ENCODE results near the gene CLIC1.

Gene CLIC1

GRCh38 chr6:31768363-31769257 is 32.3 kb upstream of the CLIC1 start:
- no peak for DNase-seq

- no peak for DNase-seq
Measured at GRCh38 chr6:31767096-31767645, 30.8 kb upstream of the CLIC1 start.

GRCh38 chr6:31765910-31766794 is 29.8 kb upstream of the CLIC1 start:
- no peak for DNase-seq

DNA sequence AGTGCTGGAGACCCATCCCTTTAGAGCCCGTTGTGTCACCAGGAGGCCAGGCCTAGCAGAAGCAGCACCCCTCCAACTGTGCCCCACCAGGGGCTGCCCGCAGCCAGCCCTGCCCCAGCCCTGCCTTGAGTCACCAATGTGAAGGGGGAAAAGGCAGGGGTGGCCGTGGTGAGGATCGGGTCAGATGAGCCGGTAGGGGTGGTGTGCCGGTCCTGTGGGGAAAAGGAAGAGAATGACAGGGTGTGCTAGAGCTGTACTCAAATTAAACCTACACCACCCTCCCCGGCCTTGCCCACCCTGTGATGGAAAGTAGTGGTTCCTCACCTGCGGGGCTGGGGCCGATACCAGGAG is 29.2 kb upstream of the CLIC1 start:
- no peak for DNase-seq

- no peak for DNase-seq
Measured at GRCh38 chr6:31764198-31764597, 27.9 kb upstream of the CLIC1 start.

DNA sequence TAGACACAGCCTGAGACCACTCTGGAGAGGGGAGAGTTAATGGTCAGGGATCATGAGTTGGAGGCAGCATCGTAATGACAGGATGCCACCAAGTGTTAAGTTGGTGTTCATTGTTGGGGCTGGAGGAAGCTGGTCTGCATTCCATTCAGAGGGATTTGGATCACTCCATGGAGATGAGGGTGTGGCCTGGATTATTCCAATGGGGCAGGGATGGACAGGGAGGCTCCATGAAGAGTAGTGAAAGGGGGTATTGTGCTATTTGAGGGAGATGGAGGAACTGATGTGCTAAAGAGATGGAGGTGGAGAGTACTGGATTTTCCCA is 27.2 kb upstream of the CLIC1 start:
- DNase-seq = no peak

GRCh38 chr6:31762878-31763618 is 26.7 kb upstream of the CLIC1 start:
- DNase-seq = no peak

DNA sequence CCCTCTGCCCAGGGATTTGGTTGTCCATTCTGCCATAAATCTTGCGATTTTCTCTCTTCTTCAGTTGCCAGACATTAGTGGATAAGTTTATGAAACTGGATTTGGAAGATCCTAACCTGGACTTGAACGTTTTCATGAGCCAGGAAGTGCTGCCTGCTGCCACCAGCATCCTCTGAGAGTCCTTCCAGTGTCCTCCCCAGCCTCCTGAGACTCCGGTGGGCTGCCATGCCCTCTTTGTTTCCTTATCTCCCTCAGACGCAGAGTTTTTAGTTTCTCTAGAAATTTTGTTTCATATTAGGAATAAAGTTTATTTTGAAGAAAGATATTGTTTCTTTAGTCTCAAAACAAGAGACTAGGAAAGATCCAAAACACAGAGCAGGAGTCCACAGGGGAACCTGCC is 26.0 kb upstream of the CLIC1 start, which contains the start of gene SAPCD1:
SAPCD1 (plus strand) TSS at position 301 of the 400 bp plus-strand sequence. CDS start 399 bp downstream, outside the sequence.
- no peak for DNase-seq

DNA sequence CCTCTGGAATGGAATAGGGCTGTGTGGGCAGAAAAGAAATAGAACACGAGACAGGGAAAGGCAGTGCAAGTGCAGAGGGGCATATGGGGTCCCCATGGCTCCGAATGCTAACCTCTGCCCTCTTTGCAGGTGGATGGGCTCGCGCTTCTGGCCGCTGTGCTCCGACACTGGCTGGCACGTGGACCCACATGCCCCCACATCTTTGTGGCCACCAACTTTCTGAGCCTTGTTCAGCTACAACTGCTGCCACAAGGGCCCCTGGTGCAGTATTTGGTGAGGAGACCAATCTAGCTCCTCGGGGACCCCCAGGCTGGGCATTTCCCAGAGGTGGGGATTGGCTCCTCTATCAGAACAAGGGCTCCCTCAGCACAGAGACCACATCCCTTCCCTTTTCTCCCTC is 25.0 kb upstream of the CLIC1 start:
- no peak for DNase-seq

DNA sequence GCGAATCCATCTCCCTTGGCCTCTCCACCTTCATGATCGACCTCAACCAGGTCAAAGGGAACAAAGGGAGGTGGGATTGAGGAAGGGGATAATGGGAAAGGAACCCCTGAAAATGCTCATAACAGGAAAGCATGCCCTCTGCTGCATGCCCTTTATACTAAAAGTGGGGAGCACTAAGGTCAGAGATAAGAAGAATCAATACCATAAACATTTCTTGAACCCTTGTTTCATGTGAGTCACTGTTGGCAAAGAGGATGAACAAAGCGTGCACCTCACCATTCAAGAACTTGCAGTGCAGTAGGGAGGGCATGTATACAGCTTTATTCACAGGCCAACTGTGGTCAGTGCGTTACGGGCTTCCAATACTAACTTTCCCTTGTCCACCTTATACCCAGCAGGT is 24.5 kb upstream of the CLIC1 start:
- no peak for DNase-seq

- DNase-seq = no peak
Measured at GRCh38 chr6:31758281-31758680, 22.0 kb upstream of the CLIC1 start.

DNA sequence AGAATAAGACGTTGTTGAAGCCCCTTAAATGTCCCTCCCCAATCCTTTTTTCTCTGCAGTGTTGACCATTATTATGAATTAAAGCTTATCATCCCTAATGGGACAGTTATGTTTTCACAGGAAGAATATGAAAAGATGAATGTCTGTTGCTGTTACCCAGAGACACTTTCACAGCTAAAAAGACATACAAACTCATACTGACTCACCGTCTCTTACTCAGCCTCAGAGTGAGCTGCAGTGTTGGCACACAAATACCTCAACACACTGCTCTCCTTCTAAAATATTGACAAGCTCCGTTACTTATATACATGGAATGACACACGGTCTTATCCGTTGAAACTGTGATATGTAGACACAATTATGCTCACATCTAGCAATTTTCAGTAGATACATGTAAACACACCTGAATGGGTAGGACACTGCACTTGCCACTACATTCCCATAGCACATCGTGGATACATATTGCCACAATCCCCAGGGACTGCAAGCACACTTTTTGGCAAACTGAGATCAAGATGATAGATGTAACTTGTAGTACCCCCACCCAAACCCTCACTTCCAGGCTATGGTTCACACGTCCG is 16.5 kb upstream of the CLIC1 start:
- DNase-seq = no peak

- no peak for DNase-seq
Measured at GRCh38 chr6:31750411-31751022, 14.2 kb upstream of the CLIC1 start.

DNA sequence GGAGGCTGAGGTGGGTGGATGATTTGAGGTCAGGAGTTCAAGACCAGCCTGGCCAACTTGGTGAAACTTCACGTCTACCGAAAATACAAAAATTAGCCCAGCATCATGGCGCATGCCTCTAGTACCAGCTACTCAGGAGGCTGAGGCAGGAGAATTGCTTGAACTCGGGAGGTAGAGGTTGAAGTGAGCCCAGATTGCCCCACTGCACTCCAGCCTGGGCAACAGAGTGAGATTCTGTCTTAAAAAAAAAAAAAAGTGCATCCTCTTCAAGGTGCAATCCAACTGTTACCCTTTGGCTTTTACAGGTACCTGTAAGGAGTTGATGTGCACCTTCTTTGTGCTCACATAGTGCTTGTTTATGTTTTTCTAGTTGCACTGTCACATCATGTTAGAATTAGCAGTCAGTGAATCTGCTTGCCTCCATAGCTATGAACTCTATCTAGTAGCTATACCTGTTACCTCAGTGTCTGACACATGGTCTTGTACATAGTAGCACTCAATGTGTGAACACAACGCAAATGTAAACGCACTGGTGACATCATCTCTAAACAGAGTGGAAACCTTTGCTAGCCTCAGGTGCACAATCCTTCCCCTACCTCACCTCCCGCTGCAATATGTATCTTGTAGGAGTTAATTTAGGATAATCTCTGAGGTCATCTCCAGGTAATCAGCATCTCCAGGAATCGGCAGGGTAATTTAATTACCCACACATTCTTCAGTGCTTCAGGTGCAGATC is 13.1 kb upstream of the CLIC1 start:
- DNase-seq = no peak

GRCh38 chr6:31744422-31744821 is 8.1 kb upstream of the CLIC1 start:
- DNase-seq = no peak

GRCh38 chr6:31742894-31743293 is 6.6 kb upstream of the CLIC1 start:
- no peak for DNase-seq

GRCh38 chr6:31741815-31742214 is 5.5 kb upstream of the CLIC1 start:
- DNase-seq = no peak

DNA sequence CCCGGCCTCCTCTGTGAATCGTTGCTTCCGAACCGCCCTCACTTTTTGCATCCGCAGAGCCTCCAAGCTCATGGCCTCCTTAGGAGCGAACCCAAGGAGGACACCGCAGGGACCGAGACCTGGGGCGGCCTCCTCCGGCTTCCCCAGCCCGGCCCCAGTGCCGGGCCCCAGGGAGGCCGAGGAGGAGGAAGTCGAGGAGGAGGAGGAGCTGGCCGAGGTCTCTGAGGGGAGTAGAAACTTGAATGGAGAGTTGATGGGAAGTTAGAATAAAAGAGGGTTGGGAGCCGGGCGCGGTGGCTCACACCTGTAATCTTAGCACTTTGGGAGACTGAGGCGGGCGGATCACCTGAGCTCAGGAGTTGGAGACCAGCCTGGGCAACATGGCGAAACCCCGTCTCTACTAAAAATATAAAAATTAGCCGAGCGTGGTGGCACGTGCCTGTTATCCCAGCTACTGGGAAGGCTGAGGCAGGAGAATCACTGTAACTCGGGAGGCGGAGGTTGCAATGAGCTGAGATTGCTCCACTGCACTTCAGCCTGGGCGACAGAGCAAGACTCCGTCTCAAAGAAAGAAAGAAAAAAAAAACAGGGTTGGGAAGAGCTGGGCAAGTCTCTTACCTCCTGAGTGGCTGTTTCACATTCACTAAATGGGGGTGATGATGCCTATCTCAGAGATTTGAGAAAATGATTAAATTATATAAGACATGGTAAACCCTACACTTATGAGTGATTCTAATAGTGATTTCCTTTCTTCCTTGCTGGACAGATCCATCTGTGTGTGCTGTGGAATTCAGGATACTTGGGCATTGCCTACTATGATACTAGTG is 4.3 kb upstream of the CLIC1 start:
- no peak for DNase-seq

DNA sequence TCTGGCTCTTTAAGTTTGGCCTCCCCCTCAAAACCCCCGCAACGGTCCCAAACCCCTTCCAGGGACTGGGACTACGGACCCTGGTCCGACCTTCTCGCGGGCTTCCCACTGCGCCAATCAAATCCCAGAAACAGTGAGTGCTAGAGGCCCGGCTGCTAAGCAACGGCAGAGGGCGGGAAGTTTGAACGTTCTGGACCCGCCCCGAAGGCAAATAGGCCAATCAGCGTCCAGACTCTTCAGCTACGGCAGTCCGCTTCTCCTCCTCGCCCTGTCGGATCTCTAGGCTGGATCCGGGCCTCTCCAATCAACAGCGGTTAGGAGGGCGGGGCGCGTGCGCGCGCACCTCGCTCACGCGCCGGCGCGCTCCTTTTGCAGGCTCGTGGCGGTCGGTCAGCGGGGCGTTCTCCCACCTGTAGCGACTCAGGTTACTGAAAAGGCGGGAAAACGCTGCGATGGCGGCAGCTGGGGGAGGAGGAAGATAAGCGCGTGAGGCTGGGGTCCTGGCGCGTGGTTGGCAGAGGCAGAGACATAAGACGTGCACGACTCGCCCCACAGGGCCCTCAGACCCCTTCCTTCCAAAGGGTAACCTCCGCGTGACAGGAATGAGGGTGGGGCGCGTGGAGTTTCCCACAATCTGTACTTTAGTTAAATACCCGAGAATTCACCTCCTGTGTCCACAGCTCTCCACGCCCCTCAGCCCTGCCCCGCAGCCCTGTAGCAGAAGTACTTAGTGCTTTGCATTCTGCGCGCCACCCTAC is 3.5 kb upstream of the CLIC1 start, which contains the start of gene MSH5:
MSH5 (plus strand) TSS at position 367 of the 758 bp plus-strand sequence. CDS start 462 bp downstream, outside the sequence.
- DNase-seq = peak; percentile 99
